Sigmoid colon (tissue), 4 donors: ENCODE results near the gene DCDC2C.

Source experiments
- EP300 ChIP-seq, 4 donors: sonication (generic); formaldehyde crosslinking; IDR thresholded peaks; one replicate each; pipeline ENCODE4 v1.6.1; 2017; ENCODE audit warnings: antibody characterized with exemption in 4 of 4
- POLR2A ChIP-seq, 2 donors: fragments of 450-650 bp; IDR thresholded peaks; one replicate each; pipeline ENCODE4 v1.6.1; 2016; ENCODE audit warnings: antibody characterized with exemption in 2 of 2, mild to moderate bottlenecking in 2 of 2, moderate library complexity in 2 of 2
- POLR2AphosphoS5 ChIP-seq, 4 donors: sonication (generic); formaldehyde crosslinking; IDR thresholded peaks; one replicate each; pipeline ENCODE4 v1.6.1; 2017; ENCODE audit warnings: antibody characterized with exemption in 4 of 4
- TF ChIP-seq, protein P1 (sequence below), 4 experiments: fragments of 450-650 bp in 3 of 4; fragments of 200-600 bp in 1 of 4; IDR thresholded peaks; one replicate each; pipeline ENCODE4 v1.5.1; 2016 to 2019; ENCODE audit warnings: antibody characterized with exemption in 4 of 4, mild to moderate bottlenecking in 3 of 4, moderate library complexity in 2 of 4

- TF ChIP-seq POLR2A (IDR thresholded peaks at IDR 0.05) (no peak), POLR2AphosphoS5 (IDR thresholded peaks at IDR 0.05) (no peak), EP300 (IDR thresholded peaks at IDR 0.05) (no peak)
- TF ChIP-seq, protein P1, sequence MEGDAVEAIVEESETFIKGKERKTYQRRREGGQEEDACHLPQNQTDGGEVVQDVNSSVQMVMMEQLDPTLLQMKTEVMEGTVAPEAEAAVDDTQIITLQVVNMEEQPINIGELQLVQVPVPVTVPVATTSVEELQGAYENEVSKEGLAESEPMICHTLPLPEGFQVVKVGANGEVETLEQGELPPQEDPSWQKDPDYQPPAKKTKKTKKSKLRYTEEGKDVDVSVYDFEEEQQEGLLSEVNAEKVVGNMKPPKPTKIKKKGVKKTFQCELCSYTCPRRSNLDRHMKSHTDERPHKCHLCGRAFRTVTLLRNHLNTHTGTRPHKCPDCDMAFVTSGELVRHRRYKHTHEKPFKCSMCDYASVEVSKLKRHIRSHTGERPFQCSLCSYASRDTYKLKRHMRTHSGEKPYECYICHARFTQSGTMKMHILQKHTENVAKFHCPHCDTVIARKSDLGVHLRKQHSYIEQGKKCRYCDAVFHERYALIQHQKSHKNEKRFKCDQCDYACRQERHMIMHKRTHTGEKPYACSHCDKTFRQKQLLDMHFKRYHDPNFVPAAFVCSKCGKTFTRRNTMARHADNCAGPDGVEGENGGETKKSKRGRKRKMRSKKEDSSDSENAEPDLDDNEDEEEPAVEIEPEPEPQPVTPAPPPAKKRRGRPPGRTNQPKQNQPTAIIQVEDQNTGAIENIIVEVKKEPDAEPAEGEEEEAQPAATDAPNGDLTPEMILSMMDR (IDR thresholded peaks at IDR 0.05), result no peak
Measured at GRCh38 chr2:3675687-3676086, 27.7 kb upstream of the DCDC2C start.
